ENCODE measurements around the gene RPIA. TPM values are rescaled to one million over a fixed set of nuclear protein-coding genes. Genes with fewer than 3 reads are reported as not detected.
"Not testable (repeated sequence)": the region's sequence is repeated elsewhere in the genome, so short reads cannot be mapped to it uniquely, and the experiment has no call there.

Gene RPIA
- total RNA-seq, 4 donors from 2014 or later = 3.3 to 6.8 (median 5.9) TPM

- peak; percentile 62 to 79 for ATAC-seq
These were observed 62.5 kb downstream of the RPIA start for GRCh38 chr2:88753833-88754584.

GRCh38 chr2:88754585-88755320 is 63.3 kb downstream of the RPIA start:
- no peak overlapping the region for H3K4me3 ChIP-seq
- DNase-seq (no peak), ATAC-seq (no peak)
- intact Hi-C loops (cut with DNase I; ENCODE audit: low total_unique reads) (no loop called here), in situ Hi-C loops (cut with MboI; ENCODE audit: low sequenced_read_pairs in 4 of 4) (no loop called here)
- H3K4me1 ChIP-seq = peaks cover 4 to 8% of the 10 kb centered on the region in 2 donors
- no peaks in the 10 kb centered on the region for H3K27me3 ChIP-seq
- H3K36me3 ChIP-seq = peaks cover 0 to 19% of the 10 kb centered on the region in 2 donors
- H3K27ac ChIP-seq = peak overlapping the region in 1 of 4 donors; percentile 63
- no peaks in the 10 kb centered on the region for H3K9me3 ChIP-seq
- TF ChIP-seq CTCF (IDR thresholded peaks at IDR 0.05 in 4 of 5, conservative IDR thresholded peaks at IDR 0.05 in 1 of 5) (no peak), POLR2A (IDR thresholded peaks at IDR 0.05) (no peak)

More at GRCh38 chr2:88753833-88754584, 62.5 kb downstream of the RPIA start:
- no peaks in the 10 kb centered on the region for H3K9me3 ChIP-seq
- no peak for DNase-seq
- intact Hi-C loops (cut with DNase I; ENCODE audit: low total_unique reads) (no loop called here), in situ Hi-C loops (cut with MboI; ENCODE audit: low sequenced_read_pairs in 4 of 4) (no loop called here)
- H3K4me1 ChIP-seq = peaks cover 4 to 8% of the 10 kb centered on the region in 2 donors
- H3K27ac ChIP-seq = peak overlapping the region in 1 of 4 donors; percentile 63
- peaks cover 0 to 20% of the 10 kb centered on the region in 2 donors for H3K36me3 ChIP-seq
- H3K4me3 ChIP-seq = no peak overlapping the region
- no peaks in the 10 kb centered on the region for H3K27me3 ChIP-seq
- no peak for TF ChIP-seq CTCF (IDR thresholded peaks at IDR 0.05 in 4 of 5, conservative IDR thresholded peaks at IDR 0.05 in 1 of 5)
- TF ChIP-seq POLR2A (IDR thresholded peaks at IDR 0.05) = no peak

GRCh38 chr2:88755836-88756235 is 64.4 kb downstream of the RPIA start:
- no peaks in the 10 kb centered on the region for H3K27me3 ChIP-seq
- no peak overlapping the region for H3K4me3 ChIP-seq
- TF ChIP-seq CTCF (IDR thresholded peaks at IDR 0.05 in 4 of 5, conservative IDR thresholded peaks at IDR 0.05 in 1 of 5) = no peak
- TF ChIP-seq POLR2A (IDR thresholded peaks at IDR 0.05) = no peak
- H3K27ac ChIP-seq = no peak overlapping the region
- no peaks in the 10 kb centered on the region for H3K9me3 ChIP-seq
- ATAC-seq (no peak), DNase-seq (no peak)
- H3K36me3 ChIP-seq = peaks cover 0 to 8% of the 10 kb centered on the region in 2 donors
- peaks cover 4 to 8% of the 10 kb centered on the region in 2 donors for H3K4me1 ChIP-seq
- in situ Hi-C loops (cut with MboI; ENCODE audit: low sequenced_read_pairs in 4 of 4) (no loop called here), intact Hi-C loops (cut with DNase I; ENCODE audit: low total_unique reads) (no loop called here)

GRCh38 chr2:88757025-88757424 is 65.6 kb downstream of the RPIA start:
- ATAC-seq (no peak), DNase-seq (no peak)
- Histone ChIP-seq H3K4me1 (peaks cover 4 to 8% of the 10 kb centered on the region in 2 donors), H3K4me3 (no peak overlapping the region), H3K27me3 (no peaks in the 10 kb centered on the region), H3K9me3 (no peaks in the 10 kb centered on the region), H3K27ac (no peak overlapping the region), H3K36me3 (no peaks in the 10 kb centered on the region)
- no peak for TF ChIP-seq POLR2A (IDR thresholded peaks at IDR 0.05)
- no peak for TF ChIP-seq CTCF (IDR thresholded peaks at IDR 0.05 in 4 of 5, conservative IDR thresholded peaks at IDR 0.05 in 1 of 5)
- in situ Hi-C loops (cut with MboI; ENCODE audit: low sequenced_read_pairs in 4 of 4) (no loop called here), intact Hi-C loops (cut with DNase I; ENCODE audit: low total_unique reads) (no loop called here)

GRCh38 chr2:88758702-88759101 is 67.2 kb downstream of the RPIA start:
- in situ Hi-C loops (cut with MboI; ENCODE audit: low sequenced_read_pairs in 4 of 4); H3K4me3 ChIP-seq; H3K27ac ChIP-seq; ATAC-seq; H3K27me3 ChIP-seq; DNase-seq; H3K4me1 ChIP-seq; intact Hi-C loops (cut with DNase I; ENCODE audit: low total_unique reads); H3K9me3 ChIP-seq; H3K36me3 ChIP-seq: not testable (repeated sequence)
